HEK293 (cell line): ENCODE data around the gene FNDC11.
A peak's percentile ranks its signal among the peaks of the same experiment; 100 is the strongest.

Experiments
- CTCF ChIA-PET: fragments of 350-600 bp; formaldehyde crosslinking; extraction: SDS; loops from one replicate; lab custom pipeline; 2021; ENCODE audit warnings: antibody characterized with exemption; lab: Yijun Ruan, JAX
- POLR2A ChIA-PET: fragments of 300-600 bp; formaldehyde crosslinking; extraction: SDS; loops from one replicate; lab custom pipeline; 2020; ENCODE audit warnings: antibody characterized with exemption, inconsistent platforms; lab: Yijun Ruan, JAX
- H3K27ac ChIP-seq: fragments of 200-500 bp; sonication (Bioruptor generic); 2 replicates; pipeline ENCODE4 v1.5.1; 2014; ENCODE audit warnings: low read depth, low read length, control low read depth, inconsistent platforms; ENCODE audit errors: extremely low read depth
- H3K36me3 ChIP-seq, 2 experiments: fragments of 200-500 bp in 1 of 2; sonication (Bioruptor generic) in 1 of 2; 1 replicate in 1 of 2; 2 replicates in 1 of 2; pipeline ENCODE4 v1.5.1; 2014 to 2017; ENCODE audit warnings: inconsistent platforms in 2 of 2, low read length in 2 of 2; ENCODE audit not compliant: control insufficient read depth in 2 of 2, insufficient read depth in 1 of 2
- H3K4me1 ChIP-seq: fragments of 200-500 bp; sonication (Bioruptor generic); 2 replicates; pipeline ENCODE4 v1.5.1; 2014; ENCODE audit warnings: mild to moderate bottlenecking, low read length, inconsistent platforms; ENCODE audit not compliant: control insufficient read depth, insufficient read depth
- H3K4me3 ChIP-seq: 2 replicates; pipeline ENCODE4 v1.5.1; 2011; ENCODE audit warnings: low read depth, mild to moderate bottlenecking, control low read depth, low read length, moderate library complexity
- H3K9me3 ChIP-seq: fragments of 200-500 bp; sonication (Bioruptor generic); 2 replicates; pipeline ENCODE4 v1.5.1; 2014; ENCODE audit warnings: low read depth, low read length, inconsistent platforms; ENCODE audit not compliant: control insufficient read depth, insufficient read depth
- EGR2 ChIP-seq: fragments of 450-650 bp; formaldehyde crosslinking; IDR thresholded peaks from 2 replicates; pipeline ENCODE4 v1.5.1; 2016; ENCODE audit warnings: low read depth, missing biosample characterization, missing genetic modification characterization
- GLI4 ChIP-seq: fragments of 450-650 bp; formaldehyde crosslinking; IDR thresholded peaks from 2 replicates; pipeline ENCODE4 v1.5.1; 2016; ENCODE audit warnings: missing biosample characterization, missing genetic modification characterization
- SCRT1 ChIP-seq: fragments of 450-650 bp; formaldehyde crosslinking; IDR thresholded peaks from 2 replicates; pipeline ENCODE4 v1.5.1; 2016; ENCODE audit warnings: missing biosample characterization, missing genetic modification characterization, borderline replicate concordance
- WT1 ChIP-seq: fragments of 450-650 bp; formaldehyde crosslinking; IDR thresholded peaks from 2 replicates; pipeline ENCODE4 v1.5.1; 2016; ENCODE audit warnings: missing biosample characterization, missing genetic modification characterization
- ZBTB11 ChIP-seq: fragments of 450-650 bp; formaldehyde crosslinking; conservative IDR thresholded peaks from 2 replicates; pipeline ENCODE4 v1.5.1; 2016; ENCODE audit warnings: low read depth, missing biosample characterization, missing genetic modification characterization
- ZBTB8A ChIP-seq: fragments of 450-650 bp; formaldehyde crosslinking; IDR thresholded peaks from 2 replicates; pipeline ENCODE4 v1.5.1; 2016; ENCODE audit warnings: missing biosample characterization, missing genetic modification characterization
- ZFHX2 ChIP-seq: fragments of 450-650 bp; formaldehyde crosslinking; conservative IDR thresholded peaks from 2 replicates; pipeline ENCODE4 v1.5.1; 2016; ENCODE audit warnings: missing biosample characterization, missing genetic modification characterization
- ZFP69B ChIP-seq: fragments of 450-650 bp; formaldehyde crosslinking; IDR thresholded peaks from 2 replicates; pipeline ENCODE4 v1.5.1; 2016; ENCODE audit warnings: missing biosample characterization, missing genetic modification characterization
- ZIC2 ChIP-seq: fragments of 450-650 bp; formaldehyde crosslinking; IDR thresholded peaks from 2 replicates; pipeline ENCODE4 v1.5.1; 2016; ENCODE audit warnings: missing biosample characterization, missing genetic modification characterization
- ZNF184 ChIP-seq: fragments of 450-650 bp; IDR thresholded peaks from 2 replicates; pipeline ENCODE4 v1.5.1; 2018; ENCODE audit warnings: missing biosample characterization, mild to moderate bottlenecking, missing genetic modification characterization
- ZNF23 ChIP-seq: fragments of 450-650 bp; formaldehyde crosslinking; IDR thresholded peaks from 2 replicates; pipeline ENCODE4 v1.5.1; 2016; ENCODE audit warnings: missing biosample characterization, missing genetic modification characterization, borderline replicate concordance
- ZNF335 ChIP-seq: fragments of 450-650 bp; formaldehyde crosslinking; conservative IDR thresholded peaks from 2 replicates; pipeline ENCODE4 v1.5.1; 2016; ENCODE audit warnings: missing biosample characterization, missing genetic modification characterization
- ZNF449 ChIP-seq: fragments of 450-650 bp; formaldehyde crosslinking; IDR thresholded peaks from 2 replicates; pipeline ENCODE4 v1.5.1; 2017; ENCODE audit warnings: missing biosample characterization, mild to moderate bottlenecking, missing genetic modification characterization, moderate library complexity
- ZNF501 ChIP-seq: fragments of 450-650 bp; formaldehyde crosslinking; IDR thresholded peaks from 2 replicates; pipeline ENCODE4 v1.5.1; 2016; ENCODE audit warnings: missing biosample characterization, missing genetic modification characterization
- ZNF521 ChIP-seq: fragments of 450-650 bp; formaldehyde crosslinking; IDR thresholded peaks from 2 replicates; pipeline ENCODE4 v1.5.1; 2017; ENCODE audit warnings: missing biosample characterization, mild to moderate bottlenecking, missing genetic modification characterization
- ZNF555 ChIP-seq: fragments of 450-650 bp; formaldehyde crosslinking; conservative IDR thresholded peaks from 2 replicates; pipeline ENCODE4 v1.5.1; 2017; ENCODE audit warnings: missing biosample characterization, mild to moderate bottlenecking, missing genetic modification characterization, inconsistent platforms
- ZNF654 ChIP-seq: fragments of 450-650 bp; formaldehyde crosslinking; IDR thresholded peaks from 2 replicates; pipeline ENCODE4 v1.5.1; 2016; ENCODE audit warnings: low read depth, missing biosample characterization, missing genetic modification characterization
- ZSCAN23 ChIP-seq: fragments of 450-650 bp; formaldehyde crosslinking; IDR thresholded peaks from 2 replicates; pipeline ENCODE4 v1.5.1; 2016; ENCODE audit warnings: missing biosample characterization, missing genetic modification characterization
- TF ChIP-seq, protein P1 (sequence below): fragments of 450-650 bp; formaldehyde crosslinking; IDR thresholded peaks from 2 replicates; pipeline ENCODE4 v1.5.1; 2016; ENCODE audit warnings: missing biosample characterization, missing genetic modification characterization

FNDC11 gene

GRCh38 chr20:63522091-63522868 lies 31.7 kb upstream of the FNDC11 start:
- CTCF ChIA-PET = interaction anchor here (0.6 to 2.1 kb wide), 4 partner anchors 15 to 89 kb away, joined by 3 to 7 read pairs (median 4); partner anchors contain the start of gene PTK6
- POLR2A ChIA-PET = interaction anchor here (0.6 kb wide), 1 partner anchor 1139 kb away, joined by 3 read pairs; no protein-coding TSS in a partner anchor
- Histone ChIP-seq H3K4me3 (no peak overlapping the region), H3K4me1 (no peaks in the 10 kb centered on the region), H3K9me3 (no peaks in the 10 kb centered on the region), H3K36me3 (peaks cover 0 to 24% of the 10 kb centered on the region in 2 experiments; a peak in 1 of 3 replicates), H3K27ac (no peak overlapping the region)
- TF ChIP-seq ZBTB11 (tag by site-specific recombination) (no peak), EGR2 (tag by site-specific recombination) (peak; percentile 82), ZIC2 (tag by site-specific recombination) (peak; percentile 24; the same call in 1 of the 2 replicates), ZBTB8A (peak; percentile 18; the same call in 1 of the 2 replicates), ZFHX2 (tag by site-specific recombination) (0 out of 2 replicates have a peak, but pooled peaks have one; percentile 44)

- Histone ChIP-seq H3K4me3 (no peak overlapping the region), H3K4me1 (no peaks in the 10 kb centered on the region), H3K36me3 (peaks cover 0 to 24% of the 10 kb centered on the region in 2 experiments; a peak in 1 of 3 replicates), H3K9me3 (no peaks in the 10 kb centered on the region), H3K27ac (no peak overlapping the region)
- POLR2A ChIA-PET = interaction anchor here (0.6 to 1.0 kb wide), 4 partner anchors 12 to 1140 kb away, joined by 3 to 4 read pairs (median 4); no protein-coding TSS in a partner anchor
- TF ChIP-seq GLI4 (tag by site-specific recombination) = no peak
- no peak for TF ChIP-seq ZNF654 (tag by site-specific recombination)
- no peak for TF ChIP-seq ZFP69B (tag by site-specific recombination)
- TF ChIP-seq, protein P1, sequence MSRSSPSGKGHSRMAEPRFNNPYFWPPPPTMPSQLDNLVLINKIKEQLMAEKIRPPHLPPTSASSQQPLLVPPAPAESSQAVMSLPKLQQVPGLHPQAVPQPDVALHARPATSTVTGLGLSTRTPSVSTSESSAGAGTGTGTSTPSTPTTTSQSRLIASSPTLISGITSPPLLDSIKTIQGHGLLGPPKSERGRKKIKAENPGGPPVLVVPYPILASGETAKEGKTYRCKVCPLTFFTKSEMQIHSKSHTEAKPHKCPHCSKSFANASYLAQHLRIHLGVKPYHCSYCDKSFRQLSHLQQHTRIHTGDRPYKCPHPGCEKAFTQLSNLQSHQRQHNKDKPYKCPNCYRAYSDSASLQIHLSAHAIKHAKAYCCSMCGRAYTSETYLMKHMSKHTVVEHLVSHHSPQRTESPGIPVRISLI (tag by site-specific recombination) = no peak
- no peak for TF ChIP-seq ZNF521 (tag by site-specific recombination)
- TF ChIP-seq ZNF23 (tag by site-specific recombination) = no peak
- CTCF ChIA-PET = interaction anchor here (1.0 to 2.1 kb wide), 3 partner anchors 13 to 27 kb away, joined by 5 to 7 read pairs (median 6); no protein-coding TSS in a partner anchor
Observed at GRCh38 chr20:63522981-63523611, 30.9 kb upstream of the FNDC11 start.

DNA sequence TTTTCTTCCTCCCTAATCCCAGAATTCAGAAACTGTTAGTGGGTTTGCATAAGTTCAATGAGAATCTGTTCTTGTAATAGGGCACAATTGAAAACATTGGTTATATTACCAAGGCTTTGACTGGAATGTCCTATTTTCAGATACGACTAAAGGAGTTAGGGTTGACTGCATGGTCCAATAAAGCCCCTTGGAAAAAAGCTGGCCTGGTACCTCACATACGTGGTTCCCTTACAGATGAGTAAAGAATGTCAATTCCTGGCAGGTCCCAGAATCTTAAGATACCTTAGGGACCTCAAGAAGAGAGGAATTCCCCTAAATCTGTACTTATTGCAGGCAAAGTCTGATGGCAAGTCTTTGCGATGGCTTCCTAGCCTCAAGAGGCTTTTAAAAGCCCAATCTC lies 28.8 kb upstream of the FNDC11 start:
- ChIA-PET POLR2A (interaction anchor here (0.7 kb wide), 3 partner anchors 47 to 231 kb away, joined by 4 to 5 read pairs (median 4); no protein-coding TSS in a partner anchor), CTCF (no interaction called here)
- Histone ChIP-seq H3K9me3 (no peaks in the 10 kb centered on the region), H3K4me3 (no peak overlapping the region), H3K27ac (no peak overlapping the region), H3K4me1 (no peaks in the 10 kb centered on the region), H3K36me3 (peaks cover 0 to 24% of the 10 kb centered on the region in 2 experiments; a peak in 1 of 3 replicates)
- TF ChIP-seq ZNF184 (no peak), ZNF335 (tag by site-specific recombination) (no peak), ZSCAN23 (tag by site-specific recombination) (no peak), ZNF555 (no peak), ZNF449 (tag by site-specific recombination) (no peak), WT1 (tag by site-specific recombination) (no peak), SCRT1 (tag by site-specific recombination) (no peak), ZNF501 (tag by site-specific recombination) (no peak)
